Osteoblast (primary cell): ENCODE measurements around the gene TOMM70. TPM values are rescaled to one million over a fixed set of nuclear protein-coding genes. Genes with fewer than 3 reads are reported as not detected.

Experiments used
- DNase-seq: peaks from one replicate; pipeline ENCODE4 v3.0.0; 2011; ENCODE audit warnings: low spot score, mixed read lengths; ENCODE audit not compliant: insufficient read length; ENCODE audit errors: missing footprints
- H2AFZ ChIP-seq: 2 replicates; pipeline ENCODE4 v1.6.0; 2011; ENCODE audit warnings: mild to moderate bottlenecking, low read length
- H3K27ac ChIP-seq: 2 replicates; pipeline ENCODE4 v1.5.1; 2011; ENCODE audit warnings: mild to moderate bottlenecking, low read depth, low read length, moderate library complexity
- H3K27me3 ChIP-seq: 2 replicates; pipeline ENCODE4 v1.6.0; 2012; ENCODE audit warnings: mild to moderate bottlenecking, control low read depth, inconsistent platforms, low read length, moderate library complexity; ENCODE audit not compliant: insufficient read depth
- H3K36me3 ChIP-seq: 2 replicates; pipeline ENCODE4 v1.5.1; 2011; ENCODE audit warnings: mild to moderate bottlenecking, low read length, control low read depth, moderate library complexity; ENCODE audit not compliant: insufficient read depth
- H3K4me1 ChIP-seq: 2 replicates; pipeline ENCODE4 v1.5.1; 2011; ENCODE audit warnings: mild to moderate bottlenecking, low read length, control low read depth, moderate library complexity; ENCODE audit not compliant: insufficient read depth
- H3K4me2 ChIP-seq: 2 replicates; pipeline ENCODE4 v1.6.0; 2011; ENCODE audit warnings: mild to moderate bottlenecking, low read length; ENCODE audit not compliant: insufficient read depth
- H3K4me3 ChIP-seq: fragments of 200-600 bp; sonication (generic); 3 replicates; pipeline ENCODE4 v1.5.1; 2012; ENCODE audit warnings: mild to moderate bottlenecking, low read length, inconsistent platforms; ENCODE audit not compliant: insufficient read depth
- H3K79me2 ChIP-seq: 2 replicates; pipeline ENCODE4 v1.6.0; 2012; ENCODE audit warnings: mild to moderate bottlenecking, low read length, control low read depth, inconsistent platforms; ENCODE audit not compliant: insufficient read depth
- H3K9me3 ChIP-seq: 2 replicates; pipeline ENCODE4 v1.5.1; 2011; ENCODE audit warnings: low read depth, low read length, control low read depth
- H4K20me1 ChIP-seq: 2 replicates; pipeline ENCODE4 v1.6.0; 2012; ENCODE audit warnings: mild to moderate bottlenecking, low read length, control low read depth; ENCODE audit not compliant: insufficient read depth
- CTCF ChIP-seq: IDR thresholded peaks from 2 replicates; pipeline ENCODE4 v1.5.1; 2011; ENCODE audit warnings: mild to moderate bottlenecking, low read depth, low read length, moderate library complexity; ENCODE audit errors: extremely low read depth
- total RNA-seq: library from RNA; depleted of rRNA; stranded (reverse); fragments of >200 nt; gene quantifications from 2 replicates; pipeline ENCODE4 v1.2.3, GENCODE V29; 2012

TOMM70 gene
- total RNA-seq, 1 donor: 52.5 TPM

- Histone ChIP-seq H3K36me3 (no peaks in the 10 kb centered on the region), H3K9me3 (no peaks in the 10 kb centered on the region), H3K27me3 (no peaks in the 10 kb centered on the region), H2AFZ (no peak overlapping the region), H3K27ac (no peak overlapping the region), H3K4me3 (no peak overlapping the region), H4K20me1 (peaks cover 3% of the 10 kb centered on the region), H3K4me2 (no peak overlapping the region), H3K4me1 (no peaks in the 10 kb centered on the region), H3K79me2 (peaks cover 6% of the 10 kb centered on the region)
- TF ChIP-seq CTCF: no peak
- no peak for DNase-seq
Measured at GRCh38 chr3:100412912-100413590, 12.2 kb upstream of the TOMM70 start.

GRCh38 chr3:100411091-100411982 is 10.4 kb upstream of the TOMM70 start:
- Histone ChIP-seq H3K4me1 (no peaks in the 10 kb centered on the region), H3K27ac (no peak overlapping the region), H4K20me1 (peaks cover 4% of the 10 kb centered on the region), H3K4me3 (no peak overlapping the region), H3K4me2 (no peak overlapping the region), H3K9me3 (peaks cover 1% of the 10 kb centered on the region), H3K79me2 (peaks cover 9% of the 10 kb centered on the region), H3K36me3 (no peaks in the 10 kb centered on the region), H3K27me3 (no peaks in the 10 kb centered on the region), H2AFZ (no peak overlapping the region)
- no peak for TF ChIP-seq CTCF
- DNase-seq: no peak

GRCh38 chr3:100407977-100408532 is 7.2 kb upstream of the TOMM70 start:
- Histone ChIP-seq H3K79me2 (peaks cover 28% of the 10 kb centered on the region), H3K27ac (no peak overlapping the region), H4K20me1 (peaks cover 4% of the 10 kb centered on the region), H3K27me3 (no peaks in the 10 kb centered on the region), H3K36me3 (no peaks in the 10 kb centered on the region), H3K4me3 (no peak overlapping the region), H3K4me1 (peaks cover 6% of the 10 kb centered on the region), H3K9me3 (peaks cover 1% of the 10 kb centered on the region), H3K4me2 (no peak overlapping the region), H2AFZ (no peak overlapping the region)
- no peak for DNase-seq
- TF ChIP-seq CTCF: no peak

GRCh38 chr3:100407164-100407563 is 6.3 kb upstream of the TOMM70 start:
- Histone ChIP-seq H3K9me3 (peaks cover 1% of the 10 kb centered on the region), H4K20me1 (peaks cover 4% of the 10 kb centered on the region), H2AFZ (no peak overlapping the region), H3K4me3 (no peak overlapping the region), H3K36me3 (no peaks in the 10 kb centered on the region), H3K27me3 (no peaks in the 10 kb centered on the region), H3K27ac (no peak overlapping the region), H3K4me1 (peaks cover 10% of the 10 kb centered on the region), H3K4me2 (no peak overlapping the region), H3K79me2 (peaks cover 35% of the 10 kb centered on the region)
- no peak for TF ChIP-seq CTCF
- DNase-seq: no peak
